Trophoblast cell (in vitro differentiated cells and primary cell): Measurements from ENCODE around the gene SCFD2.

Source experiments
- DNase-seq, 2 donors: peaks; one replicate each; pipeline ENCODE4 v3.0.0-alpha.2; 2016
- H2AFZ ChIP-seq: 2 replicates; pipeline ENCODE4 v1.6.1; 2013; ENCODE audit warnings: low read length, moderate library complexity, mild to moderate bottlenecking; ENCODE audit not compliant: insufficient read depth, poor library complexity
- H2AK5ac ChIP-seq: 2 replicates; pipeline ENCODE4 v1.6.1; 2013; ENCODE audit warnings: mild to moderate bottlenecking, low read length
- H2BK120ac ChIP-seq: 2 replicates; pipeline ENCODE4 v1.6.1; 2013; ENCODE audit warnings: low read length, mild to moderate bottlenecking, moderate library complexity; ENCODE audit not compliant: insufficient read depth, poor library complexity
- H2BK12ac ChIP-seq: 2 replicates; pipeline ENCODE4 v1.6.1; 2013; ENCODE audit warnings: mild to moderate bottlenecking, low read length, moderate library complexity
- H2BK5ac ChIP-seq: 2 replicates; pipeline ENCODE4 v1.6.1; 2013; ENCODE audit warnings: low read length, low read depth, moderate library complexity, mild to moderate bottlenecking; ENCODE audit not compliant: poor library complexity
- H3K14ac ChIP-seq: 2 replicates; pipeline ENCODE4 v1.6.1; 2013; ENCODE audit warnings: mild to moderate bottlenecking, low read length
- H3K18ac ChIP-seq: 2 replicates; pipeline ENCODE4 v1.6.1; 2013; ENCODE audit warnings: mild to moderate bottlenecking, low read length
- H3K23ac ChIP-seq: 2 replicates; pipeline ENCODE4 v1.6.1; 2013; ENCODE audit warnings: low read length
- H3K27ac ChIP-seq: 2 replicates; pipeline ENCODE4 v1.5.1; 2013; ENCODE audit warnings: low read depth, mild to moderate bottlenecking, inconsistent platforms, low read length, moderate library complexity
- H3K27me3 ChIP-seq: 2 replicates; pipeline ENCODE4 v1.6.1; 2013; ENCODE audit warnings: inconsistent platforms, mild to moderate bottlenecking, low read length, moderate library complexity; ENCODE audit not compliant: insufficient read depth
- H3K36me3 ChIP-seq, 2 experiments: 1 replicate in 1 of 2; 2 replicates in 1 of 2; pipeline ENCODE4 v1.6.1; 2013; ENCODE audit warnings: low read length in 2 of 2, mild to moderate bottlenecking in 2 of 2, moderate library complexity in 1 of 2; ENCODE audit not compliant: insufficient read depth in 2 of 2, control insufficient read depth in 1 of 2
- H3K4ac ChIP-seq: 2 replicates; pipeline ENCODE4 v1.6.1; 2013; ENCODE audit warnings: low read depth, mild to moderate bottlenecking, low read length, moderate library complexity
- H3K4me1 ChIP-seq, 2 experiments: 1 replicate in 1 of 2; 2 replicates in 1 of 2; pipeline ENCODE4 v1.6.1; 2013; ENCODE audit warnings: low read length in 2 of 2, mild to moderate bottlenecking in 2 of 2, moderate library complexity in 1 of 2; ENCODE audit not compliant: insufficient read depth in 2 of 2, control insufficient read depth in 1 of 2
- H3K4me2 ChIP-seq: 2 replicates; pipeline ENCODE4 v1.6.1; 2013; ENCODE audit warnings: inconsistent platforms, mild to moderate bottlenecking, low read length, moderate library complexity
- H3K4me3 ChIP-seq: 2 replicates; pipeline ENCODE4 v1.5.1; 2013; ENCODE audit warnings: mild to moderate bottlenecking, low read depth, low read length, inconsistent platforms
- H3K79me1 ChIP-seq: one replicate; pipeline ENCODE4 v1.6.1; 2013; ENCODE audit warnings: low read length
- H3K79me2 ChIP-seq: 2 replicates; pipeline ENCODE4 v1.6.1; 2013; ENCODE audit warnings: low read length, mild to moderate bottlenecking; ENCODE audit not compliant: control insufficient read depth, insufficient read depth, poor library complexity
- H3K9ac ChIP-seq: 2 replicates; pipeline ENCODE4 v1.6.1; 2013; ENCODE audit warnings: mild to moderate bottlenecking, low read length
- H3K9me3 ChIP-seq: 2 replicates; pipeline ENCODE4 v1.6.1; 2013; ENCODE audit warnings: low read depth, mild to moderate bottlenecking, control low read depth, inconsistent platforms, low read length; ENCODE audit not compliant: insufficient read depth
- H4K12ac ChIP-seq: 2 replicates; pipeline ENCODE4 v1.6.1; 2013; ENCODE audit warnings: low read depth, mild to moderate bottlenecking, low read length, moderate library complexity
- H4K8ac ChIP-seq: 2 replicates; pipeline ENCODE4 v1.6.1; 2013; ENCODE audit warnings: low read depth, mild to moderate bottlenecking, low read length, moderate library complexity
- H4K91ac ChIP-seq: one replicate; pipeline ENCODE4 v1.6.1; 2013; ENCODE audit warnings: low read depth, mild to moderate bottlenecking, low read length, moderate library complexity
- WGBS: extraction: QIAGEN DNeasy Blood & Tissue Kit; methylation state at CpG from one replicate; pipeline ENCODE4 v1.1.7; 2013; ENCODE audit warnings: missing lambda C conversion rate; ENCODE audit not compliant: insufficient read length, insufficient coverage; ENCODE audit errors: extremely low coverage; 5-methylcytosine and 5-hydroxymethylcytosine counted together

The SCFD2 gene

DNA sequence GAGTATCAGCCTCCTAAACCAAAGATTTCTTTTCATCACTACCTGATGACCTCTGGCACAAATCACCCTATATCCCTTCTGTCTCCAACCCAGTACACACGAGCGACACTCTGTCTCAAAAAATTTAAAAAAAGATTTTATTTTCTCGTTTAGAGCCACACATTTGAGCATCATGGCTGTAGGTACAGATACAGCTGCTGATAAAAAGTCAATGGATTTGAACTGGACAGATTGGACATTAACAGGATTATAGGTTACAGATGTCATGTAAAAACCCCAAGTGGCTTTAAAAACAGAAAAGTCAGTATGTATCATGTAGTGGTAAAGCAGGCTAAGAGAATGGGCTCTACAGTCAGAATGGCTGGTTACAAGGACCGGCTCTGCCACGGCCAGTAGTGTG, 171.1 kb downstream of the SCFD2 start:
- H2BK12ac ChIP-seq: peak overlapping the region; percentile 71
- no peak overlapping the region for H3K18ac ChIP-seq
- H2BK5ac ChIP-seq: no peak overlapping the region
- no peak for DNase-seq
- no peaks in the 10 kb centered on the region for H3K79me2 ChIP-seq
- no peak overlapping the region for H3K9ac ChIP-seq
- H3K4me2 ChIP-seq: no peak overlapping the region
- H4K8ac ChIP-seq: no peak overlapping the region
- no peak overlapping the region for H4K12ac ChIP-seq
- H2AFZ ChIP-seq: no peak overlapping the region
- no peak overlapping the region for H3K4me3 ChIP-seq
- H3K14ac ChIP-seq: no peak overlapping the region
- no peaks in the 10 kb centered on the region for H3K9me3 ChIP-seq
- H3K4ac ChIP-seq: no peak overlapping the region
- H3K79me1 ChIP-seq: no peaks in the 10 kb centered on the region
- no peaks in the 10 kb centered on the region for H3K27me3 ChIP-seq
- WGBS: no CpG with 5 or more reads among the region's 5 CpGs
- H3K4me1 ChIP-seq: no peaks in the 10 kb centered on the region
- peak overlapping the region; percentile 51 for H2BK120ac ChIP-seq
- no peak overlapping the region for H4K91ac ChIP-seq
- no peak overlapping the region for H3K27ac ChIP-seq
- no peak overlapping the region for H3K23ac ChIP-seq
- H3K36me3 ChIP-seq: no peaks in the 10 kb centered on the region
- no peak overlapping the region for H2AK5ac ChIP-seq

DNA sequence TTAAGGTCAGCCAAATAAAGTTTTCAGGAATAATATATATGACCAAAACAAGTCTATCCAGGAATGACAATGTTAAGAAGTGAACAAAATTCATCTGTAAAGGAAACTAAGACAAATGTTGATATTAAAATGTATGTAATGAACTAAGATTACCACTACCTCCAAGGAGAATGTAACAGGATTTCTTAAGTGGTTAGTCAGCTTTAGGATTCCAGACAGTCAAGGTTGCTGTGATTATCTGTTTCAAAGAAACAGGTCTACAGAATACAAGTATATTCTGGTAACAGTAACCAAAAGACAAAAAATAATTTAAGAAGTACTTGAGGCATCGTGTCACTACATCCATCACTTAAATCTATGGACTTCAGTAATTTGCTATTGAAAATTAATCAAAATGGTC, 172.8 kb downstream of the SCFD2 start:
- no peak overlapping the region for H4K91ac ChIP-seq
- H2AK5ac ChIP-seq: no peak overlapping the region
- no peak overlapping the region for H2BK120ac ChIP-seq
- no peaks in the 10 kb centered on the region for H3K9me3 ChIP-seq
- H2BK12ac ChIP-seq: no peak overlapping the region
- H4K12ac ChIP-seq: no peak overlapping the region
- no peak overlapping the region for H3K4me2 ChIP-seq
- H3K79me2 ChIP-seq: no peaks in the 10 kb centered on the region
- no peak overlapping the region for H3K14ac ChIP-seq
- no peaks in the 10 kb centered on the region for H3K4me1 ChIP-seq
- no peak overlapping the region for H4K8ac ChIP-seq
- H3K27ac ChIP-seq: no peak overlapping the region
- no peak overlapping the region for H2AFZ ChIP-seq
- no peaks in the 10 kb centered on the region for H3K79me1 ChIP-seq
- H3K4me3 ChIP-seq: no peak overlapping the region
- H3K36me3 ChIP-seq: no peaks in the 10 kb centered on the region
- no CpG with 5 or more reads among the region's 1 CpG for WGBS
- H3K27me3 ChIP-seq: no peaks in the 10 kb centered on the region
- no peak overlapping the region for H3K18ac ChIP-seq
- no peak overlapping the region for H3K4ac ChIP-seq
- no peak overlapping the region for H3K9ac ChIP-seq
- DNase-seq: peak in 1 of 2 donors; percentile 32
- no peak overlapping the region for H3K23ac ChIP-seq
- no peak overlapping the region for H2BK5ac ChIP-seq

DNA sequence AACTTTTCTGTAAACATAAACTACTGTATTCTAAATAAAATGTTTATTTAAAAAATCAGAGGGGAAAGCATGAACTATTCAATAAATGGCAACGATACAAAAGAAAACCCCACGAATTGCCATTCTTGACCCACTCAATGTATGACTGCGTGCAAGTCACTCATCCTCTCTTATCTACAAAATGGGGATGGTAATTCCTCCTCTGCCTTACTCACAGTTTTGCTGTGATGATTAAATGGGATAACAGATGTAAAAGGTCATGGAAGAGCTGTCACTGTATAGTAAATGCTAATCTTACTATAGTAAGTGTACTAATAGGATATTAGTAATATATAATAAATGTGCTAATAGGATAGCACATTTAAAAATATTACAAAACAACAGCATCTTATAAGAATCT, 173.4 kb downstream of the SCFD2 start:
- no peak overlapping the region for H3K4me3 ChIP-seq
- no peaks in the 10 kb centered on the region for H3K4me1 ChIP-seq
- no peak overlapping the region for H2AFZ ChIP-seq
- H3K27me3 ChIP-seq: no peaks in the 10 kb centered on the region
- H3K4ac ChIP-seq: no peak overlapping the region
- H3K23ac ChIP-seq: no peak overlapping the region
- H3K14ac ChIP-seq: no peak overlapping the region
- no CpG with 5 or more reads among the region's 3 CpGs for WGBS
- H3K79me2 ChIP-seq: no peaks in the 10 kb centered on the region
- no peak for DNase-seq
- no peak overlapping the region for H2AK5ac ChIP-seq
- H3K18ac ChIP-seq: no peak overlapping the region
- H3K79me1 ChIP-seq: no peaks in the 10 kb centered on the region
- H4K12ac ChIP-seq: no peak overlapping the region
- H3K36me3 ChIP-seq: no peaks in the 10 kb centered on the region
- no peak overlapping the region for H3K27ac ChIP-seq
- H3K9ac ChIP-seq: no peak overlapping the region
- H2BK120ac ChIP-seq: no peak overlapping the region
- H3K9me3 ChIP-seq: no peaks in the 10 kb centered on the region
- no peak overlapping the region for H2BK5ac ChIP-seq
- H4K91ac ChIP-seq: no peak overlapping the region
- H4K8ac ChIP-seq: no peak overlapping the region
- H3K4me2 ChIP-seq: no peak overlapping the region
- no peak overlapping the region for H2BK12ac ChIP-seq

DNA sequence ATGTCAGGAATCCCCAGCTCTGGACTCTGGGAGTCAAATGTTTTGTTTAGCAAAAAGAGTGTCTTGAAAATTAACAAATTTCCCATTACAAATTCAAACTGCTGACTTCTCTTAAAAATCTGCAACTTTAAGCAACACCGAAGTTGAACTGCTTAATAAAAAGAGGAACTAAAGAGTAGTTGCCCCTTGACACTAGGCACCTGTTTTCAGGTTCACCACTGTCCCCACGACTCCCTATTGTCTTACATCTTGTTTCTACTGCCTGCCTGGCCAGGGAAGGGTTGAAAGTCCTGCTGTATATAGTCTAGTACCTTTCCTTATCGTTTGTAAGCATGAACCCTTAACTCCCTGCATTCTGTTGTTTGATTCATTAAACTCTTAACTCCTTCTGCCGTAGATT, 173.9 kb downstream of the SCFD2 start:
- no peak overlapping the region for H2BK5ac ChIP-seq
- no peaks in the 10 kb centered on the region for H3K79me1 ChIP-seq
- H2AFZ ChIP-seq: no peak overlapping the region
- DNase-seq: no peak
- H2BK120ac ChIP-seq: no peak overlapping the region
- WGBS: no CpG with 5 or more reads among the region's 4 CpGs
- no peak overlapping the region for H3K4me2 ChIP-seq
- no peak overlapping the region for H2BK12ac ChIP-seq
- H3K18ac ChIP-seq: no peak overlapping the region
- H3K9ac ChIP-seq: no peak overlapping the region
- H3K79me2 ChIP-seq: no peaks in the 10 kb centered on the region
- no peaks in the 10 kb centered on the region for H3K9me3 ChIP-seq
- no peak overlapping the region for H3K27ac ChIP-seq
- H3K36me3 ChIP-seq: no peaks in the 10 kb centered on the region
- no peak overlapping the region for H3K23ac ChIP-seq
- no peak overlapping the region for H3K4ac ChIP-seq
- H3K27me3 ChIP-seq: no peaks in the 10 kb centered on the region
- H4K8ac ChIP-seq: no peak overlapping the region
- H4K91ac ChIP-seq: no peak overlapping the region
- no peak overlapping the region for H3K14ac ChIP-seq
- no peaks in the 10 kb centered on the region for H3K4me1 ChIP-seq
- H4K12ac ChIP-seq: no peak overlapping the region
- H2AK5ac ChIP-seq: no peak overlapping the region
- no peak overlapping the region for H3K4me3 ChIP-seq
